NCI-H146 treated with DMSO at 0.1 percent for 48 hours (cell line): Measurements from ENCODE around the gene PLPPR3.
"Not testable (repeated sequence)": the region's sequence is repeated elsewhere in the genome, so short reads cannot be mapped to it uniquely, and the experiment has no call there.

Source experiments
- DNase-seq: peaks from one replicate; lab custom pipeline; 2025; ENCODE audit not compliant: unreplicated experiment; lab: John Stamatoyannopoulos, UW

Gene PLPPR3

GRCh38 chr19:829129-829758 is 7.5 kb upstream of the PLPPR3 start:
- no peak for DNase-seq

GRCh38 chr19:827710-828321 is 6.1 kb upstream of the PLPPR3 start, which contains the start of gene AZU1:
TSS of gene AZU1 (plus strand) at chr19:827837. CDS start at chr19:827847, 10 bp downstream.
- no peak for DNase-seq

- DNase-seq: no peak
Measured at GRCh38 chr19:827314-827709, 5.6 kb upstream of the PLPPR3 start.

- no peak for DNase-seq
Measured at GRCh38 chr19:825897-826644, 4.3 kb upstream of the PLPPR3 start.

GRCh38 chr19:824885-825284 is 3.1 kb upstream of the PLPPR3 start:
- DNase-seq: no peak

- DNase-seq: no peak
Measured at GRCh38 chr19:823565-824121, 1.9 kb upstream of the PLPPR3 start.

- no peak for DNase-seq
Measured at GRCh38 chr19:821231-821824, 427 bp downstream of the PLPPR3 start.

GRCh38 chr19:820212-820611 is 1.5 kb downstream of the PLPPR3 start:
- DNase-seq: not testable (repeated sequence)

- DNase-seq: no peak
Measured at GRCh38 chr19:816500-816857, 5.3 kb downstream of the PLPPR3 start.

- no peak for DNase-seq
Measured at GRCh38 chr19:815775-816499, 5.8 kb downstream of the PLPPR3 start.

- DNase-seq: no peak
Measured at GRCh38 chr19:815079-815774, 6.5 kb downstream of the PLPPR3 start.

GRCh38 chr19:814152-815078 is 7.3 kb downstream of the PLPPR3 start:
- no peak for DNase-seq

GRCh38 chr19:813219-814151 is 8.3 kb downstream of the PLPPR3 start:
- DNase-seq: no peak

- DNase-seq: no peak
Measured at GRCh38 chr19:812747-813218, 9.0 kb downstream of the PLPPR3 start.

GRCh38 chr19:812049-812746 is 9.6 kb downstream of the PLPPR3 start:
- DNase-seq: no peak

- DNase-seq: no peak
Measured at GRCh38 chr19:811506-812048, 10.2 kb downstream of the PLPPR3 start.

- DNase-seq: no peak
Measured at GRCh38 chr19:810883-811489, 10.8 kb downstream of the PLPPR3 start.
